Right renal cortex interstitium (tissue), 3 donors: ENCODE measurements around the gene SEMA3A. TPM values are rescaled to one million over a fixed set of nuclear protein-coding genes. Genes with fewer than 3 reads are reported as not detected.
"Not testable (repeated sequence)": the region's sequence is repeated elsewhere in the genome, so short reads cannot be mapped to it uniquely, and the experiment has no call there.

Experiments
- DNase-seq, 3 donors: peaks; one replicate each; pipeline ENCODE4 v3.0.0-alpha.2; 2013; ENCODE audit warnings: low read depth in 3 of 3, low spot score in 2 of 3
- polyA plus RNA-seq, 3 donors: library from polyadenylated mRNA; unstranded; fragments of 120-200 nt; gene quantifications; one replicate each; pipeline ENCODE4 v1.2.1, GENCODE V29; 2013; ENCODE audit not compliant: insufficient read length in 3 of 3

SEMA3A gene
- 10 to 100 TPM; 15.0 to 19.2 (median 15.5) TPM for polyA plus RNA-seq

- peak in 2 of 3 donors; percentile 50 to 51 for DNase-seq
Measured at GRCh38 chr7:84194484-84195271, at the start of gene SEMA3A. SEMA3A (minus strand) TSS chr7:84194789; CDS start chr7:84194586, 203 bp downstream.

- DNase-seq, result not testable (repeated sequence)
Measured at GRCh38 chr7:84243037-84243436, 48.4 kb upstream of the SEMA3A start.

GRCh38 chr7:84238596-84238995 lies 44.0 kb upstream of the SEMA3A start:
- no peak for DNase-seq

GRCh38 chr7:84237533-84238173 lies 43.1 kb upstream of the SEMA3A start:
- no peak for DNase-seq

GRCh38 chr7:84236398-84236797 lies 41.8 kb upstream of the SEMA3A start:
- no peak for DNase-seq

GRCh38 chr7:84232646-84233045 lies 38.1 kb upstream of the SEMA3A start:
- DNase-seq, result no peak

GRCh38 chr7:84231157-84231556 lies 36.6 kb upstream of the SEMA3A start:
- DNase-seq, result no peak

- no peak for DNase-seq
Measured at GRCh38 chr7:84230491-84230890, 35.9 kb upstream of the SEMA3A start.

GRCh38 chr7:84228526-84228925 lies 33.9 kb upstream of the SEMA3A start:
- DNase-seq, result no peak

GRCh38 chr7:84226759-84227158 lies 32.2 kb upstream of the SEMA3A start:
- DNase-seq, result no peak

- no peak for DNase-seq
Measured at GRCh38 chr7:84224505-84224904, 29.9 kb upstream of the SEMA3A start.

GRCh38 chr7:84219310-84219709 lies 24.7 kb upstream of the SEMA3A start:
- no peak for DNase-seq

GRCh38 chr7:84218681-84219080 lies 24.1 kb upstream of the SEMA3A start:
- DNase-seq, result no peak

GRCh38 chr7:84216472-84216871 lies 21.9 kb upstream of the SEMA3A start:
- no peak for DNase-seq

- not testable (repeated sequence) for DNase-seq
Measured at GRCh38 chr7:84214757-84215156, 20.2 kb upstream of the SEMA3A start.

- DNase-seq, result no peak
Measured at GRCh38 chr7:84210301-84210700, 15.7 kb upstream of the SEMA3A start.

- no peak for DNase-seq
Measured at GRCh38 chr7:84209006-84209405, 14.4 kb upstream of the SEMA3A start.

- DNase-seq, result no peak
Measured at GRCh38 chr7:84207615-84208014, 13.0 kb upstream of the SEMA3A start.

- DNase-seq, result no peak
Measured at GRCh38 chr7:84207025-84207424, 12.4 kb upstream of the SEMA3A start.

GRCh38 chr7:84204655-84205054 lies 10.1 kb upstream of the SEMA3A start:
- no peak for DNase-seq

- DNase-seq, result no peak
Measured at GRCh38 chr7:84202855-84203254, 8.3 kb upstream of the SEMA3A start.

- no peak for DNase-seq
Measured at GRCh38 chr7:84200859-84201258, 6.3 kb upstream of the SEMA3A start.
